Right lobe of liver (tissue), 4 donors: Measurements from ENCODE around the gene GORASP2.

ENCODE experiments used
- POLR2A ChIP-seq: fragments of 450-650 bp; IDR thresholded peaks from one replicate; pipeline ENCODE4 v1.6.1; 2017; ENCODE audit warnings: antibody characterized with exemption, mild to moderate bottlenecking
- TF ChIP-seq, protein P1 (sequence below), 4 donors: fragments of 200-600 bp in 3 of 4; fragments of 450-650 bp in 1 of 4; IDR thresholded peaks; one replicate each; pipeline versions ENCODE4 v1.5.1 to v1.8.0; 2016 to 2022; ENCODE audit warnings: antibody characterized with exemption in 4 of 4, mild to moderate bottlenecking in 2 of 4
- donor health status: DM: no; HTN: no; CAD: no.
- donor health status: DM: no; HTN: no; CAD: no.
- donor health status: DM: no; HTN: yes; CAD: no.

DNA sequence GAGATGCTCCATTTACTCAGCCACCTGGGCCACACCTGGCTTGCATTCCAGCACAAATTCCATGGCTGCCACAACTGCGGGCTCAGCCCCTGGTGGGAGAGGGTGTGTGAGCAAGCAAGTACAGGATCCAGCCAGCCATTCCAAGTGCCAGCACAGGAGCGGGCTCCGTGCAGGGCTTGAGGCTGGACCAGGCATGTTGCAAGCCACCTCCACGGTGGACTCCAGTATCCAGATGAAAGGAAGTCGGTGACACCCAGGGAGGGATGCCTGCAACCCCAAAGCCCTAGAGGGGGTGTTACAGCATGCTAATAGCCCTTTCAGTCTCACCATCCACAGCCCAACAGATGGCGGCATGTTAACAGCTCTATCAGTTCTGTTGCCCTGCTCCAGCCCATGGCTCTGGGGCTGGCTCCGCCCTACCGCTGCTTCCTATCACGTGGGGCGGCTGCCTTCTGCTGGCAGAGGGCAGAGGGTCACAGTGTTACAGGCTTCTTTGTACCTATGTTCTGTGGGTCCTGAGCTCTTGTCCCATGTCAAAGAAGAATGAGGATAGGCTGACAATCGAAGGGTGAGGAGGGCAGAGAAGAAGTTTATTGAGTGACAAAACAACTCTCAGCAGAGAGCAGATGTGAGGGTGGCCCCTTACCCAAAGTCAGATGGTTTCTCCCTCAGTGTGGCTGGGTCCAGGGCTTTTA, 11.7 kb upstream of the GORASP2 start:
- TF ChIP-seq, protein P1, sequence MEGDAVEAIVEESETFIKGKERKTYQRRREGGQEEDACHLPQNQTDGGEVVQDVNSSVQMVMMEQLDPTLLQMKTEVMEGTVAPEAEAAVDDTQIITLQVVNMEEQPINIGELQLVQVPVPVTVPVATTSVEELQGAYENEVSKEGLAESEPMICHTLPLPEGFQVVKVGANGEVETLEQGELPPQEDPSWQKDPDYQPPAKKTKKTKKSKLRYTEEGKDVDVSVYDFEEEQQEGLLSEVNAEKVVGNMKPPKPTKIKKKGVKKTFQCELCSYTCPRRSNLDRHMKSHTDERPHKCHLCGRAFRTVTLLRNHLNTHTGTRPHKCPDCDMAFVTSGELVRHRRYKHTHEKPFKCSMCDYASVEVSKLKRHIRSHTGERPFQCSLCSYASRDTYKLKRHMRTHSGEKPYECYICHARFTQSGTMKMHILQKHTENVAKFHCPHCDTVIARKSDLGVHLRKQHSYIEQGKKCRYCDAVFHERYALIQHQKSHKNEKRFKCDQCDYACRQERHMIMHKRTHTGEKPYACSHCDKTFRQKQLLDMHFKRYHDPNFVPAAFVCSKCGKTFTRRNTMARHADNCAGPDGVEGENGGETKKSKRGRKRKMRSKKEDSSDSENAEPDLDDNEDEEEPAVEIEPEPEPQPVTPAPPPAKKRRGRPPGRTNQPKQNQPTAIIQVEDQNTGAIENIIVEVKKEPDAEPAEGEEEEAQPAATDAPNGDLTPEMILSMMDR (IDR thresholded peaks at IDR 0.05), result no peak
- no peak for TF ChIP-seq POLR2A
